Erythroblast (primary cell): Measurements from ENCODE around the gene ARHGAP24.
"Not testable (repeated sequence)": the region's sequence is repeated elsewhere in the genome, so short reads cannot be mapped to it uniquely, and the experiment has no call there.

Experiments used
- GATA1 ChIP-seq: IDR thresholded peaks from 2 replicates; pipeline ENCODE4 v1.6.1; 2011; ENCODE audit warnings: low read depth, mild to moderate bottlenecking, control low read depth, low read length, moderate library complexity
- POLR2A ChIP-seq: IDR thresholded peaks from 2 replicates; pipeline ENCODE4 v1.6.1; 2011; ENCODE audit warnings: mild to moderate bottlenecking, low read length

- not testable (repeated sequence) for TF ChIP-seq POLR2A, GATA1
Observed at GRCh38 chr4:85965017-85965416, 490.1 kb downstream of the ARHGAP24 start.
